ENCODE measurements around the gene GBGT1. TPM values are rescaled to one million over a fixed set of nuclear protein-coding genes. Genes with fewer than 3 reads are reported as not detected.

Gene GBGT1
- total and polyA plus RNA-seq, 9 of the 15 experiments (the other 6 are each of a cell fraction or from before 2014, with no cell fraction given): 0.55 to 25.8 (median 13.7) TPM

DNA sequence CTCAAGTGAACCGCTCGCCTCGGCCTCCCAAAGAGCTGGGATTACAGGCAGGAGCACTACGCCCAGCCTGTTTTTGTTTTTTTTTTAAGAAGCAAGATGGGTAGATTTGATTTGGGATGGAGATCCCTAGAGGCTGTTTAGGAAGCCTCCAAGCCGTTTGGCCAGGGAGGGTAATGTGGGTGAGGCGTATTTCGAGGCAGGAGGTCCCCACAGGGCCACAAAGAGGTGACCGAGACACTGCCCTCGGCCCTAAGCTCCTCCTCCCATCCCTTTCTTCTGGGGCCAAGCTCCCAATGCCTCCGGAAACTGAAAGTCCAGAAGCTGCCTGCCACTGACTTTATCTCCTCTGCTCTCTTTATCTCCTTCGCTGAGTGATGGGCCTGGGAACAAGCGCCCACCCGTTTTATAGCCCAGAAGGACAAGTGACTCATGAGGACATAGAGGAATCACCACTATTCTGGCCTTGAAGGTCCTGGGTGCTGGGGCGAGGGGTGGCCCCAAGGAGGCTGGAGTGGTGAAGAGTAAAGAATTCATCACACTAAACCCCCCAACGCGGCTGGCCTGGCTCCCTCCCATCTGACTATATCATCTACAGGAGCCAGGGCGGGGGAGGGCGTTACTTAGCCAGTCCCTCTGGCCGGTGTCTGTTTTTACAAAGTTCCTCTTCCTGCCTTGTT, 40.6 kb downstream of the GBGT1 start (continued):
- TF ChIP-seq, protein P1, sequence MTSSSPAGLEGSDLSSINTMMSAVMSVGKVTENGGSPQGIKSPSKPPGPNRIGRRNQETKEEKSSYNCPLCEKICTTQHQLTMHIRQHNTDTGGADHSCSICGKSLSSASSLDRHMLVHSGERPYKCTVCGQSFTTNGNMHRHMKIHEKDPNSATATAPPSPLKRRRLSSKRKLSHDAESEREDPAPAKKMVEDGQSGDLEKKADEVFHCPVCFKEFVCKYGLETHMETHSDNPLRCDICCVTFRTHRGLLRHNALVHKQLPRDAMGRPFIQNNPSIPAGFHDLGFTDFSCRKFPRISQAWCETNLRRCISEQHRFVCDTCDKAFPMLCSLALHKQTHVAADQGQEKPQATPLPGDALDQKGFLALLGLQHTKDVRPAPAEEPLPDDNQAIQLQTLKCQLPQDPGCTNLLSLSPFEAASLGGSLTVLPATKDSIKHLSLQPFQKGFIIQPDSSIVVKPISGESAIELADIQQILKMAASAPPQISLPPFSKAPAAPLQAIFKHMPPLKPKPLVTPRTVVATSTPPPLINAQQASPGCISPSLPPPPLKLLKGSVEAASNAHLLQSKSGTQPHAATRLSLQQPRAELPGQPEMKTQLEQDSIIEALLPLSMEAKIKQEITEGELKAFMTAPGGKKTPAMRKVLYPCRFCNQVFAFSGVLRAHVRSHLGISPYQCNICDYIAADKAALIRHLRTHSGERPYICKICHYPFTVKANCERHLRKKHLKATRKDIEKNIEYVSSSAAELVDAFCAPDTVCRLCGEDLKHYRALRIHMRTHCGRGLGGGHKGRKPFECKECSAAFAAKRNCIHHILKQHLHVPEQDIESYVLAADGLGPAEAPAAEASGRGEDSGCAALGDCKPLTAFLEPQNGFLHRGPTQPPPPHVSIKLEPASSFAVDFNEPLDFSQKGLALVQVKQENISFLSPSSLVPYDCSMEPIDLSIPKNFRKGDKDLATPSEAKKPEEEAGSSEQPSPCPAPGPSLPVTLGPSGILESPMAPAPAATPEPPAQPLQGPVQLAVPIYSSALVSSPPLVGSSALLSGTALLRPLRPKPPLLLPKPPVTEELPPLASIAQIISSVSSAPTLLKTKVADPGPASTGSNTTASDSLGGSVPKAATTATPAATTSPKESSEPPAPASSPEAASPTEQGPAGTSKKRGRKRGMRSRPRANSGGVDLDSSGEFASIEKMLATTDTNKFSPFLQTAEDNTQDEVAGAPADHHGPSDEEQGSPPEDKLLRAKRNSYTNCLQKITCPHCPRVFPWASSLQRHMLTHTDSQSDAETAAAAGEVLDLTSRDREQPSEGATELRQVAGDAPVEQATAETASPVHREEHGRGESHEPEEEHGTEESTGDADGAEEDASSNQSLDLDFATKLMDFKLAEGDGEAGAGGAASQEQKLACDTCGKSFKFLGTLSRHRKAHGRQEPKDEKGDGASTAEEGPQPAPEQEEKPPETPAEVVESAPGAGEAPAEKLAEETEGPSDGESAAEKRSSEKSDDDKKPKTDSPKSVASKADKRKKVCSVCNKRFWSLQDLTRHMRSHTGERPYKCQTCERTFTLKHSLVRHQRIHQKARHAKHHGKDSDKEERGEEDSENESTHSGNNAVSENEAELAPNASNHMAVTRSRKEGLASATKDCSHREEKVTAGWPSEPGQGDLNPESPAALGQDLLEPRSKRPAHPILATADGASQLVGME (CRISPR knock-in tag; IDR thresholded peaks at IDR 0.05): 0 out of 2 replicates have a peak, but pooled peaks have one; percentile 32
- no peak for TF ChIP-seq MYNN (IDR thresholded peaks at IDR 0.05)
- no peak for TF ChIP-seq MYNN (CRISPR knock-in tag; IDR thresholded peaks at IDR 0.05)
- TF ChIP-seq, protein P2, sequence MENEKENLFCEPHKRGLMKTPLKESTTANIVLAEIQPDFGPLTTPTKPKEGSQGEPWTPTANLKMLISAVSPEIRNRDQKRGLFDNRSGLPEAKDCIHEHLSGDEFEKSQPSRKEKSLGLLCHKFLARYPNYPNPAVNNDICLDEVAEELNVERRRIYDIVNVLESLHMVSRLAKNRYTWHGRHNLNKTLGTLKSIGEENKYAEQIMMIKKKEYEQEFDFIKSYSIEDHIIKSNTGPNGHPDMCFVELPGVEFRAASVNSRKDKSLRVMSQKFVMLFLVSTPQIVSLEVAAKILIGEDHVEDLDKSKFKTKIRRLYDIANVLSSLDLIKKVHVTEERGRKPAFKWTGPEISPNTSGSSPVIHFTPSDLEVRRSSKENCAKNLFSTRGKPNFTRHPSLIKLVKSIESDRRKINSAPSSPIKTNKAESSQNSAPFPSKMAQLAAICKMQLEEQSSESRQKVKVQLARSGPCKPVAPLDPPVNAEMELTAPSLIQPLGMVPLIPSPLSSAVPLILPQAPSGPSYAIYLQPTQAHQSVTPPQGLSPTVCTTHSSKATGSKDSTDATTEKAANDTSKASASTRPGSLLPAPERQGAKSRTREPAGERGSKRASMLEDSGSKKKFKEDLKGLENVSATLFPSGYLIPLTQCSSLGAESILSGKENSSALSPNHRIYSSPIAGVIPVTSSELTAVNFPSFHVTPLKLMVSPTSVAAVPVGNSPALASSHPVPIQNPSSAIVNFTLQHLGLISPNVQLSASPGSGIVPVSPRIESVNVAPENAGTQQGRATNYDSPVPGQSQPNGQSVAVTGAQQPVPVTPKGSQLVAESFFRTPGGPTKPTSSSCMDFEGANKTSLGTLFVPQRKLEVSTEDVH (IDR thresholded peaks at IDR 0.05; ENCODE audit: low read depth, partially characterized antibody): peak; percentile 33
- no peak for TF ChIP-seq ZNF586 (CRISPR knock-in tag; conservative IDR thresholded peaks at IDR 0.05)
- TF ChIP-seq, protein P3, sequence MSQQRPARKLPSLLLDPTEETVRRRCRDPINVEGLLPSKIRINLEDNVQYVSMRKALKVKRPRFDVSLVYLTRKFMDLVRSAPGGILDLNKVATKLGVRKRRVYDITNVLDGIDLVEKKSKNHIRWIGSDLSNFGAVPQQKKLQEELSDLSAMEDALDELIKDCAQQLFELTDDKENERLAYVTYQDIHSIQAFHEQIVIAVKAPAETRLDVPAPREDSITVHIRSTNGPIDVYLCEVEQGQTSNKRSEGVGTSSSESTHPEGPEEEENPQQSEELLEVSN (IDR thresholded peaks at IDR 0.05; ENCODE audit: borderline replicate concordance in 1 of 2, extremely low read depth in 1 of 2, insufficient read depth in 1 of 2, insufficient read length in 1 of 2, low read depth in 1 of 2, low read length in 1 of 2, poor library complexity in 1 of 2, severe bottlenecking in 1 of 2): peak in 1 of 2 experiments; percentile 23
- peak; percentile 11 for TF ChIP-seq ZFP36 (IDR thresholded peaks at IDR 0.05; ENCODE audit: low read depth, low read length, partially characterized antibody)
- peak; percentile 49; the same call in 1 of the 2 replicates for TF ChIP-seq POLR2A (conservative IDR thresholded peaks at IDR 0.05)
- 0 out of 2 replicates have a peak, but pooled peaks have one; percentile 25 for TF ChIP-seq RAD51 (IDR thresholded peaks at IDR 0.05; ENCODE audit: borderline replicate concordance, low read depth)
- TF ChIP-seq NFRKB (IDR thresholded peaks at IDR 0.05; ENCODE audit: low read depth): 0 out of 2 replicates have a peak, but pooled peaks have one; percentile 48
- no peak for TF ChIP-seq ATF1 (CRISPR knock-in tag; IDR thresholded peaks at IDR 0.05)
- peak; percentile 66 for TF ChIP-seq ATF1 (tag; IDR thresholded peaks at IDR 0.05)
- TF ChIP-seq, protein P4, sequence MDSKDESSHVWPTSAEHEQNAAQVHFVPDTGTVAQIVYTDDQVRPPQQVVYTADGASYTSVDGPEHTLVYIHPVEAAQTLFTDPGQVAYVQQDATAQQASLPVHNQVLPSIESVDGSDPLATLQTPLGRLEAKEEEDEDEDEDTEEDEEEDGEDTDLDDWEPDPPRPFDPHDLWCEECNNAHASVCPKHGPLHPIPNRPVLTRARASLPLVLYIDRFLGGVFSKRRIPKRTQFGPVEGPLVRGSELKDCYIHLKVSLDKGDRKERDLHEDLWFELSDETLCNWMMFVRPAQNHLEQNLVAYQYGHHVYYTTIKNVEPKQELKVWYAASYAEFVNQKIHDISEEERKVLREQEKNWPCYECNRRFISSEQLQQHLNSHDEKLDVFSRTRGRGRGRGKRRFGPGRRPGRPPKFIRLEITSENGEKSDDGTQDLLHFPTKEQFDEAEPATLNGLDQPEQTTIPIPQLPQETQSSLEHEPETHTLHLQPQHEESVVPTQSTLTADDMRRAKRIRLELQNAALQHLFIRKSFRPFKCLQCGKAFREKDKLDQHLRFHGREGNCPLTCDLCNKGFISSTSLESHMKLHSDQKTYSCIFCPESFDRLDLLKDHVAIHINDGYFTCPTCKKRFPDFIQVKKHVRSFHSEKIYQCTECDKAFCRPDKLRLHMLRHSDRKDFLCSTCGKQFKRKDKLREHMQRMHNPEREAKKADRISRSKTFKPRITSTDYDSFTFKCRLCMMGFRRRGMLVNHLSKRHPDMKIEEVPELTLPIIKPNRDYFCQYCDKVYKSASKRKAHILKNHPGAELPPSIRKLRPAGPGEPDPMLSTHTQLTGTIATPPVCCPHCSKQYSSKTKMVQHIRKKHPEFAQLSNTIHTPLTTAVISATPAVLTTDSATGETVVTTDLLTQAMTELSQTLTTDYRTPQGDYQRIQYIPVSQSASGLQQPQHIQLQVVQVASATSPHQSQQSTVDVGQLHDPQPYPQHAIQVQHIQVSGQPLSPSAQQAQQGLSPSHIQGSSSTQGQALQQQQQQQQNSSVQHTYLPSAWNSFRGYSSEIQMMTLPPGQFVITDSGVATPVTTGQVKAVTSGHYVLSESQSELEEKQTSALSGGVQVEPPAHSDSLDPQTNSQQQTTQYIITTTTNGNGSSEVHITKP (IDR thresholded peaks at IDR 0.05; ENCODE audit: partially characterized antibody): peak; percentile 71
- TF ChIP-seq SP1 (CRISPR knock-in tag; IDR thresholded peaks at IDR 0.05): peak; percentile 62; the same call in 1 of the 2 replicates
- peak; percentile 96 for TF ChIP-seq SMARCA4 (IDR thresholded peaks at IDR 0.05)

Measured in K562 (cell line).